Left ventricle myocardium inferior (tissue), 1 donor: ENCODE data around the gene UBTD2. TPM values are rescaled to one million over a fixed set of nuclear protein-coding genes. Genes with fewer than 3 reads are reported as not detected.

ENCODE experiments used
- DNase-seq: peaks from one replicate; pipeline ENCODE4 v3.0.0-alpha.2; 2020
- H3K27ac ChIP-seq: fragments of 200-600 bp; replicated peaks from 2 replicates; pipeline ENCODE4 v1.8.0; 2021
- H3K27me3 ChIP-seq: fragments of 200-600 bp; 2 replicates; pipeline ENCODE4 v1.8.0; 2021; ENCODE audit warnings: low read depth
- H3K36me3 ChIP-seq: fragments of 200-600 bp; 2 replicates; pipeline ENCODE4 v1.8.0; 2021
- H3K4me1 ChIP-seq: fragments of 200-600 bp; 2 replicates; pipeline ENCODE4 v1.8.0; 2021
- H3K4me3 ChIP-seq: fragments of 200-600 bp; 2 replicates; pipeline ENCODE4 v1.8.0; 2021; ENCODE audit warnings: mild to moderate bottlenecking, moderate library complexity
- H3K9me3 ChIP-seq: fragments of 200-600 bp; replicated peaks from 2 replicates; pipeline ENCODE4 v1.8.0; 2021
- intact Hi-C: fragments of 100-400 bp; cut with micrococcal nuclease; formaldehyde crosslinking; loops from one replicate; pipeline ENCODE4 v1.11.0; 2022
- total RNA-seq: library from RNA; stranded (reverse); fragmentation: NEBNext Ultra II Directional; extraction: Animal tissue kit (Norgen Biotek cat#: 25700); gene quantifications from one replicate; pipeline ENCODE4 v1.2.1, GENCODE V29; 2021
- TF ChIP-seq, protein P1 (sequence below): fragments of 200-600 bp; IDR thresholded peaks from 2 replicates; pipeline ENCODE4 v1.8.0; 2021; ENCODE audit warnings: antibody characterized with exemption, mild to moderate bottlenecking, borderline replicate concordance
- donor health status: DM: no; HTN: yes; CAD: no; lungs with severe emphysema.

Gene UBTD2
- total RNA-seq, 1 donor from 2014 or later: 7.6 TPM

DNA sequence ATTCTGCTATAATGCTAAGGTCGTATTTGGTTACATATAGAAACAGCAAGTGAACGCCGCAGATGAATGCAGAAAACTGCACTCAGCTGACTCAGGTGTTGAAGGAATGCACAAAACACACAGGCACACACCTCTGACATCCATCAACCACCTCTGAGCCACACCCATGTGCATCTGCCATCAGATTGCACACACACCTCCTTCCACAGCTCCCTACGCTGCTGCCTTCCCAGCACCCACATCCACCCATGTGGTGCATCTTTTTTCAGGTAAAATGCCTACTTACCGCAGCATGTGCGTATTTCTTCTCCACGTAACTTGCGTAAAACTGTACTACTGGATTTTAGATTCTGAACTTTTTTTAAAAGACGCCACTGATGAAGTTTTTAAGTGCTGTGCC lies 102.6 kb downstream of the UBTD2 start:
- intact Hi-C loops: no loop called here
- Histone ChIP-seq H3K4me3 (no peak overlapping the region), H3K36me3 (no peaks in the 10 kb centered on the region), H3K4me1 (peaks cover 61% of the 10 kb centered on the region), H3K9me3 (no peaks in the 10 kb centered on the region), H3K27ac (peak overlapping the region; percentile 5), H3K27me3 (no peaks in the 10 kb centered on the region)
- TF ChIP-seq, protein P1, sequence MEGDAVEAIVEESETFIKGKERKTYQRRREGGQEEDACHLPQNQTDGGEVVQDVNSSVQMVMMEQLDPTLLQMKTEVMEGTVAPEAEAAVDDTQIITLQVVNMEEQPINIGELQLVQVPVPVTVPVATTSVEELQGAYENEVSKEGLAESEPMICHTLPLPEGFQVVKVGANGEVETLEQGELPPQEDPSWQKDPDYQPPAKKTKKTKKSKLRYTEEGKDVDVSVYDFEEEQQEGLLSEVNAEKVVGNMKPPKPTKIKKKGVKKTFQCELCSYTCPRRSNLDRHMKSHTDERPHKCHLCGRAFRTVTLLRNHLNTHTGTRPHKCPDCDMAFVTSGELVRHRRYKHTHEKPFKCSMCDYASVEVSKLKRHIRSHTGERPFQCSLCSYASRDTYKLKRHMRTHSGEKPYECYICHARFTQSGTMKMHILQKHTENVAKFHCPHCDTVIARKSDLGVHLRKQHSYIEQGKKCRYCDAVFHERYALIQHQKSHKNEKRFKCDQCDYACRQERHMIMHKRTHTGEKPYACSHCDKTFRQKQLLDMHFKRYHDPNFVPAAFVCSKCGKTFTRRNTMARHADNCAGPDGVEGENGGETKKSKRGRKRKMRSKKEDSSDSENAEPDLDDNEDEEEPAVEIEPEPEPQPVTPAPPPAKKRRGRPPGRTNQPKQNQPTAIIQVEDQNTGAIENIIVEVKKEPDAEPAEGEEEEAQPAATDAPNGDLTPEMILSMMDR: no peak
- no peak for DNase-seq

DNA sequence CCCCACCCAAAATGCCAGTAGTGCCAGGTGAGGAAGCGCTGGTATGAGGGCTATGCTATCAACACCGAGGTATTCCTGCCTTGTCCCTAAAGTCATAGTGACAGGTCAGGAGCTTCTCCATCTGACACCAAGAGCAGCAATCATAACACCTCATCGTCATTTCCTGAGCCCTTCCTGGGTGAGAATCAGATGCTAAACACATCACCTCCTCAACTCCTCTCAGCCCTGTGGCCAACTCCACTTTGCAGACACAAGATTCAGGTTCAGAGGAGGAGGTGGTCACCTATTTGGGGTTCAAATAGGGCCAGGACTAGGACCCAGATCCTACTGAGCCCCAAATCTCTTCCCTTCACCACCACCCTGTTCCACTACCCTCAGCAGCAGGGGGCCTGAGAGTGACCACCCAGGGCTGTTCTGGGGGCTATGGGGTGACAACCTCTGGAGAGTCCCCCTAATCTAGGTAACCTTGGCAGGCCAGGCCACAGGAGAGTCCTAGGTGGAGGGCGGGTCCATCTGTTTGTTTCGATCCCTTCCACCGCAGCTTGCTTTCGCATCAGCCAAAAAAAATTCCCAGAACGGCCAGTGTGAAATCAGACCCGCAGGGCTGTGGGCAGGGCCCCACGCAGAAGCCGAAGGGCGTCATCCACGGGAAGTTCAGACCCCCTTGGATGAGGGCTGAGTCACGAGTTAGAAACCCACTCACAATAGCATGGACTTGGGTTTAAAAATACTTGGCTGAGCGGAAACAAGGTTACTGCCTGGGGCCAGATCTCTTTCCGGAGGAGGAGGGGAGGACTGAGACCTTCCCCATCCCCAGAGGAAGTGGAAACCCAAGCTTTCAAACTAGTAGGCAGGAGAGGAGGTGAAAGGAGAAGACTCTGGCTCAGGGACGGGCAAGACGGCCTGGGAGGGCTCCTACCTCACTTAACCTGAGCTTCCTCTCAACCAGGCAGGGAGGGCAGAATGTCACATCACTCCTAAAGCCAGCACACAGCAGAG lies 104.3 kb downstream of the UBTD2 start:
- H3K4me3 ChIP-seq: peak overlapping the region; percentile 17

DNA sequence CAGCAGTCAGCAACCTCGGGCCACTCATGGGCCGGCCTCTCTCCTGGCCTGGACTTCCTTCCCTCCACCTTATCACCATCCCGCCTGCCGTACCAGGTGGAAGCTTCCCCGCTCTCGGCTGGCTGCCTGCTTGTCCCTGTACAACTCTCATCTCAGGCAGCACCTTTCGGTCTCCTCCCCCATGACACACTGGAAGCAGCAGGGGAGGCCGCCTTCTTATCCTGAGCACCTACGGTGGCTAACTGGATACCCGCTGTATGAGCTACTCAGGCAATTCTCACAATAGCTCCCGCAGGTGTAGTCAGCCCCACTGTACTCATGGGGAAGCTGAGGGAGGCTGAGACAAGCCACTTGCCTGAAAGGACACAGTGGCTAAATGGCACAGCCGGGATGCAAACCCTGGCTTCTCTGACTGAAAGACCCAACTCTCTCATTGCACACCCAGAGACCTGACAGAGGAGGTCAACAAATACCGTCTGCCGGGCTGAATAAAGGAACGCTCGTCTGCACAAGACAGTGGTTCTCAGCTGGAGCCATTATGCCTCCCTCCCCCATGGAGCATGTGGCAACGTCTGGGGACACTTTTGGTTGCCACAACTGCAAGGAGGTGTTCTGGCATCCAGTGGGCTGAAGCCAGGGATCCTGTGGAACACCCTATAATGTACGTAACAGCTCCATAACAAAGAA lies 105.1 kb downstream of the UBTD2 start:
- Histone ChIP-seq H3K4me3 (no peak overlapping the region), H3K9me3 (no peaks in the 10 kb centered on the region), H3K27ac (peak overlapping the region; percentile 79), H3K36me3 (no peaks in the 10 kb centered on the region), H3K4me1 (peaks cover 63% of the 10 kb centered on the region), H3K27me3 (no peaks in the 10 kb centered on the region)
- TF ChIP-seq, protein P1: no peak
- intact Hi-C loops: no loop called here
- DNase-seq: no peak

More for the DNA sequence above, 104.3 kb downstream of the UBTD2 start:
- TF ChIP-seq, protein P1: no peak
- H3K36me3 ChIP-seq: no peaks in the 10 kb centered on the region
- intact Hi-C loops: no loop called here
- H3K9me3 ChIP-seq: no peaks in the 10 kb centered on the region
- peaks cover 63% of the 10 kb centered on the region for H3K4me1 ChIP-seq
- H3K27me3 ChIP-seq: no peaks in the 10 kb centered on the region
- peak overlapping the region; percentile 79 for H3K27ac ChIP-seq
- DNase-seq: no peak

DNA sequence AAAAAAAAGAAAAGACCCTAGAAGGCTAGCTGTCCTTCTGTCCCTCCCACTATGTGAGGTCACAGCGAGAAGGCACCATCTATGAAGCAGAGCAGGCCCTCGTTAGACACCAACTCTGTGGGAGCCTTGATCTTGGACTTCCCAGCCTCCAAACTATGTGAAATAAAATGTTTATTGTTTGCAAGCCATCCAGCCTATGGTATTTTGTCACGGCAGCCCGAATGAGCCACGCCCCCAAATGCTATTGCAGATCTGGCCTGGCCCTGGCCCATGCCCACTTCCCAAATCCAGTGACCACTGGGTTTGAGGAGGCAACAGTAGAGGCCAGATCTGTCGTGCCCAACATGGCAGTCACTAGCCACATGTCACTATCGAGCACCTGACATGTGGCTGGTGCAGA lies 106.4 kb downstream of the UBTD2 start:
- Histone ChIP-seq H3K27ac (no peak overlapping the region), H3K4me1 (peaks cover 72% of the 10 kb centered on the region), H3K9me3 (no peaks in the 10 kb centered on the region), H3K27me3 (no peaks in the 10 kb centered on the region), H3K4me3 (no peak overlapping the region), H3K36me3 (no peaks in the 10 kb centered on the region)
- no peak for DNase-seq
- intact Hi-C loops: no loop called here
- TF ChIP-seq, protein P1: no peak

DNA sequence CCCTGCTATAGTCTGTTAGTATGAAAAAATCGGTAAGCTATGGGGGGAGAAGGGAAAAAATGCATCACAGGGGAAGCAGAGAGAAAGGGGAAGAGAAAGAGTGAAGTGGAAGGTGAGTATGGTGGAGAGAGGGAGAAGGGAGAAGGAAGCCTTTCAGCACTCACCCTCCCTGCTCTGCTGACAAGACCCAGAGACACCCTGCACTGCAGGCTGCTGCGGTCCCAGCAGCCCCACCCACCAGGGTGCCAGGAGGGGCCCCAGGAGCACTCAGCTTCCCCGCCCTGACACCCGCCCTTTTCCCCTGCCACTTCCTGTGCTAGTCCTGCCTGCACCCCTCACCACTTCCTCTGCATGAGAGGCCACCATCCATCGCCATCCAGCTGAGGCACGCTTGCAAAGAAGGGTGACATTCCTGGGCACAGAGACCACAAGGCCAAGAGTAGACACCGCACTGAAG lies 108.3 kb downstream of the UBTD2 start:
- Histone ChIP-seq H3K9me3 (no peaks in the 10 kb centered on the region), H3K4me3 (peak overlapping the region; percentile 45), H3K4me1 (peaks cover 70% of the 10 kb centered on the region), H3K36me3 (no peaks in the 10 kb centered on the region), H3K27ac (peak overlapping the region; percentile 72), H3K27me3 (no peaks in the 10 kb centered on the region)
- TF ChIP-seq, protein P1: no peak
- DNase-seq: peak; percentile 57
- intact Hi-C loops: no loop called here
